ENCODE measurements around the gene PISD. TPM values are rescaled to one million over a fixed set of nuclear protein-coding genes. Genes with fewer than 3 reads are reported as not detected.
A peak's percentile ranks its signal among the peaks of the same experiment; 100 is the strongest.
"Not testable (repeated sequence)": the region's sequence is repeated elsewhere in the genome, so short reads cannot be mapped to it uniquely, and the experiment has no call there.

PISD gene
- 100 to 1,000 TPM in 1 of 4 donors, 10 to 100 TPM in 3; 21.8 to 205 (median 42.2) TPM for total RNA-seq

- Histone ChIP-seq H3K27me3 (no peaks in the 10 kb centered on the region), H3K27ac (peak within 1 kb of the TSS; percentile 64 to 75), H3K4me3 (peak within 1 kb of the TSS; percentile 89 to 97), H3K9me3 (no peaks in the 10 kb centered on the region), H3K36me3 (no peaks in the 10 kb centered on the region), H3K4me1 (no peaks in the 10 kb centered on the region)
- intact Hi-C loops (cut with DNase I; ENCODE audit: low total_unique reads) = no loop called here
- TF ChIP-seq CTCF (IDR thresholded peaks at IDR 0.05) (peak in 2 of 4 experiments; percentile 2 to 12), POLR2A (IDR thresholded peaks at IDR 0.05) (peak; percentile 33 to 67)
- DNase-seq = peak; percentile 94 to 95
Observed at GRCh38 chr22:31661851-31662667, at the start of gene PISD. Gene PISD (minus strand): TSS chr22:31662215. CDS start chr22:31662208, 7 bp downstream.

GRCh38 chr22:31711226-31711625, 49.2 kb upstream of the PISD start:
- H3K4me3 ChIP-seq; H3K9me3 ChIP-seq; H3K27ac ChIP-seq; H3K27me3 ChIP-seq; H3K4me1 ChIP-seq; intact Hi-C loops (cut with DNase I; ENCODE audit: low total_unique reads); DNase-seq; H3K36me3 ChIP-seq: not testable (repeated sequence)

- no peak for TF ChIP-seq POLR2A (IDR thresholded peaks at IDR 0.05)
- TF ChIP-seq CTCF (IDR thresholded peaks at IDR 0.05) = no peak
- DNase-seq = no peak
- Histone ChIP-seq H3K27me3 (no peaks in the 10 kb centered on the region), H3K9me3 (no peaks in the 10 kb centered on the region), H3K4me1 (no peaks in the 10 kb centered on the region), H3K36me3 (no peaks in the 10 kb centered on the region), H3K27ac (no peak overlapping the region), H3K4me3 (no peak overlapping the region)
- intact Hi-C loops (cut with DNase I; ENCODE audit: low total_unique reads) = no loop called here
Observed at GRCh38 chr22:31707519-31707918, 45.5 kb upstream of the PISD start.

GRCh38 chr22:31695423-31695822, 33.4 kb upstream of the PISD start:
- DNase-seq = no peak
- no peaks in the 10 kb centered on the region for H3K4me1 ChIP-seq
- no peak for TF ChIP-seq CTCF (IDR thresholded peaks at IDR 0.05)
- no peak for TF ChIP-seq POLR2A (IDR thresholded peaks at IDR 0.05)
- no peaks in the 10 kb centered on the region for H3K36me3 ChIP-seq
- H3K9me3 ChIP-seq = no peaks in the 10 kb centered on the region
- H3K27ac ChIP-seq = no peak overlapping the region
- no peak overlapping the region for H3K4me3 ChIP-seq
- no peaks in the 10 kb centered on the region for H3K27me3 ChIP-seq
- intact Hi-C loops (cut with DNase I; ENCODE audit: low total_unique reads) = no loop called here

GRCh38 chr22:31694046-31694445, 32.0 kb upstream of the PISD start:
- H3K9me3 ChIP-seq; intact Hi-C loops (cut with DNase I; ENCODE audit: low total_unique reads); H3K4me3 ChIP-seq; H3K4me1 ChIP-seq; H3K27ac ChIP-seq; DNase-seq; H3K36me3 ChIP-seq; H3K27me3 ChIP-seq: not testable (repeated sequence)

- no peaks in the 10 kb centered on the region for H3K36me3 ChIP-seq
Observed at GRCh38 chr22:31692186-31692886, 30.3 kb upstream of the PISD start.

More at GRCh38 chr22:31692186-31692886, 30.3 kb upstream of the PISD start:
- TF ChIP-seq POLR2A (IDR thresholded peaks at IDR 0.05) = no peak
- Histone ChIP-seq H3K4me3 (no peak overlapping the region), H3K9me3 (no peaks in the 10 kb centered on the region), H3K27me3 (no peaks in the 10 kb centered on the region), H3K4me1 (no peaks in the 10 kb centered on the region), H3K27ac (no peak overlapping the region)
- intact Hi-C loops (cut with DNase I; ENCODE audit: low total_unique reads) = no loop called here
- DNase-seq = no peak

Measured in uterus (tissue), 4 donors.